PC-9 (cell line): ENCODE measurements around the gene MAP3K13. TPM values are rescaled to one million over a fixed set of nuclear protein-coding genes. Genes with fewer than 3 reads are reported as not detected.
"Not testable (repeated sequence)": the region's sequence is repeated elsewhere in the genome, so short reads cannot be mapped to it uniquely, and the experiment has no call there.

ENCODE experiments used
- BruUV-seq: library from RNA; stranded (reverse); fragments of 400-500 nt; replicated peaks from 2 replicates; lab custom pipeline; 2021; lab: Mats Ljungman, UMichigan
- CTCF ChIA-PET: fragments of 300-600 bp; sonication (Branson Sonifier 250); formaldehyde crosslinking; loops from one replicate; lab custom pipeline; 2022; ENCODE audit warnings: antibody characterized with exemption; lab: Charles Lee
- POLR2A ChIA-PET: fragments of 300-600 bp; sonication (Branson Sonifier 250); formaldehyde crosslinking; loops from one replicate; lab custom pipeline; 2022; ENCODE audit warnings: antibody characterized with exemption; ENCODE audit not compliant: unreplicated experiment; lab: Charles Lee
- DNase-seq, 2 experiments: peaks; one replicate each; pipeline versions ENCODE4 v3.0.0 to v3.0.0-alpha.2; 2015 to 2022; ENCODE audit warnings: mixed read lengths in 1 of 2
- H2AFZ ChIP-seq: fragments of 200-600 bp; sonication (generic); 2 replicates; pipeline ENCODE4 v1.8.1; 2017; ENCODE audit warnings: antibody characterized with exemption
- H3F3A ChIP-seq: fragments of 200-600 bp; sonication (generic); 2 replicates; pipeline ENCODE4 v1.8.1; 2017; ENCODE audit warnings: antibody characterized with exemption, mild to moderate bottlenecking, low read depth; ENCODE audit not compliant: insufficient read depth
- H3K27ac ChIP-seq: fragments of 200-600 bp; sonication (generic); 2 replicates; pipeline ENCODE4 v1.6.1; 2016; ENCODE audit warnings: mixed run types
- H3K27me3 ChIP-seq: fragments of 200-600 bp; sonication (generic); 2 replicates; pipeline ENCODE4 v1.6.1; 2016; ENCODE audit warnings: low read depth, mixed run types; ENCODE audit not compliant: insufficient read depth
- H3K36me3 ChIP-seq: fragments of 200-600 bp; sonication (generic); 2 replicates; pipeline ENCODE4 v1.6.1; 2016; ENCODE audit warnings: low read depth, mixed run types
- H3K4me1 ChIP-seq: fragments of 200-600 bp; sonication (generic); replicated peaks from 2 replicates; pipeline ENCODE4 v1.6.1; 2016; ENCODE audit warnings: mixed run types; ENCODE audit not compliant: insufficient read depth
- H3K4me2 ChIP-seq: fragments of 200-600 bp; sonication (generic); 2 replicates; pipeline ENCODE4 v1.6.1; 2017; ENCODE audit warnings: mixed run types
- H3K4me3 ChIP-seq: fragments of 200-600 bp; sonication (generic); 2 replicates; pipeline ENCODE4 v1.6.1; 2016; ENCODE audit warnings: mixed run types
- H3K79me2 ChIP-seq: fragments of 200-600 bp; sonication (generic); 2 replicates; pipeline ENCODE4 v1.6.1; 2017; ENCODE audit warnings: low read depth, mixed run types
- H3K9me2 ChIP-seq: fragments of 200-600 bp; sonication (generic); 2 replicates; pipeline ENCODE4 v1.8.1; 2017; ENCODE audit warnings: mild to moderate bottlenecking; ENCODE audit not compliant: insufficient read depth
- H3K9me3 ChIP-seq: fragments of 200-600 bp; sonication (generic); 2 replicates; pipeline ENCODE4 v1.8.1; 2016; ENCODE audit warnings: low read depth; ENCODE audit not compliant: insufficient read depth
- H4K20me1 ChIP-seq: fragments of 200-600 bp; sonication (generic); 2 replicates; pipeline ENCODE4 v1.8.1; 2017; ENCODE audit not compliant: insufficient read depth
- EZH2 ChIP-seq: fragments of 200-600 bp; sonication (generic); IDR thresholded peaks from 2 replicates; pipeline ENCODE4 v1.8.0; 2017; ENCODE audit warnings: antibody characterized with exemption, low read depth
- intact Hi-C: fragments of 100-400 bp; cut with micrococcal nuclease; formaldehyde crosslinking; loops from one replicate; pipeline ENCODE4 v1.10.0; 2022; ENCODE audit not compliant: unreplicated experiment
- total RNA-seq: library from RNA; stranded (reverse); gene quantifications from 2 replicates; pipeline ENCODE4 v1.2.3, GENCODE V29; 2021
- TF ChIP-seq, protein P1 (sequence below): fragments of 200-600 bp; sonication (generic); conservative IDR thresholded peaks from 2 replicates; pipeline ENCODE4 v1.6.1; 2017; ENCODE audit warnings: mixed run types, antibody characterized with exemption, mild to moderate bottlenecking, moderate library complexity

MAP3K13 gene
- total RNA-seq, 1 experiment from 2014 or later, result 65.5 TPM

DNA sequence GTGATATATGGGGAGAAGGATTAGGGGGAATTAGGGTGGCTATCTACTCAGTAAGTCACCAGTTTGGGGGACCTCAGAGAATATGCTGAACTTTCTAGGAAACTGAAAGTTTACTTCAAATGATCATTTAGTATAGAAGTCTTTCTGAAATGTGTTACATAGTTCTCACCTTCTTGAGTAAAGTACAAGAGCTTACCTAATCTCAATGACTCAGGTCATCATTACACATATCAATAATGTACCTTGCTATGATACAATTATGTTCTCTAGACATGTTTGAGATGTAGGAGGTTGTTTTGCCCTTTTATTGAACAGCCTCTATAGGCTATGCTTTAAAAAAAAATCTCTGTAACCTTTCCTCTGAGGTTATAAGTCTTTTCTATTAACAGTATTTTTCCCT lies 85.2 kb downstream of the MAP3K13 start:
- Histone ChIP-seq H3K9me2 (no peaks in the 10 kb centered on the region), H3K4me2 (no peak overlapping the region), H2AFZ (no peak overlapping the region), H3K36me3 (no peaks in the 10 kb centered on the region), H3F3A (no peaks in the 10 kb centered on the region), H3K4me3 (no peak overlapping the region), H3K27ac (no peak overlapping the region), H3K27me3 (no peaks in the 10 kb centered on the region), H3K9me3 (no peaks in the 10 kb centered on the region), H3K79me2 (no peaks in the 10 kb centered on the region), H3K4me1 (no peaks in the 10 kb centered on the region), H4K20me1 (no peaks in the 10 kb centered on the region)
- CTCF ChIA-PET, result no interaction called here
- intact Hi-C loops, result no loop called here
- TF ChIP-seq, protein P1, sequence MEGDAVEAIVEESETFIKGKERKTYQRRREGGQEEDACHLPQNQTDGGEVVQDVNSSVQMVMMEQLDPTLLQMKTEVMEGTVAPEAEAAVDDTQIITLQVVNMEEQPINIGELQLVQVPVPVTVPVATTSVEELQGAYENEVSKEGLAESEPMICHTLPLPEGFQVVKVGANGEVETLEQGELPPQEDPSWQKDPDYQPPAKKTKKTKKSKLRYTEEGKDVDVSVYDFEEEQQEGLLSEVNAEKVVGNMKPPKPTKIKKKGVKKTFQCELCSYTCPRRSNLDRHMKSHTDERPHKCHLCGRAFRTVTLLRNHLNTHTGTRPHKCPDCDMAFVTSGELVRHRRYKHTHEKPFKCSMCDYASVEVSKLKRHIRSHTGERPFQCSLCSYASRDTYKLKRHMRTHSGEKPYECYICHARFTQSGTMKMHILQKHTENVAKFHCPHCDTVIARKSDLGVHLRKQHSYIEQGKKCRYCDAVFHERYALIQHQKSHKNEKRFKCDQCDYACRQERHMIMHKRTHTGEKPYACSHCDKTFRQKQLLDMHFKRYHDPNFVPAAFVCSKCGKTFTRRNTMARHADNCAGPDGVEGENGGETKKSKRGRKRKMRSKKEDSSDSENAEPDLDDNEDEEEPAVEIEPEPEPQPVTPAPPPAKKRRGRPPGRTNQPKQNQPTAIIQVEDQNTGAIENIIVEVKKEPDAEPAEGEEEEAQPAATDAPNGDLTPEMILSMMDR, result no peak
- TF ChIP-seq EZH2, result no peak
- BruUV-seq, result no TSS peak
- no peak for DNase-seq
- POLR2A ChIA-PET, result no interaction called here

DNA sequence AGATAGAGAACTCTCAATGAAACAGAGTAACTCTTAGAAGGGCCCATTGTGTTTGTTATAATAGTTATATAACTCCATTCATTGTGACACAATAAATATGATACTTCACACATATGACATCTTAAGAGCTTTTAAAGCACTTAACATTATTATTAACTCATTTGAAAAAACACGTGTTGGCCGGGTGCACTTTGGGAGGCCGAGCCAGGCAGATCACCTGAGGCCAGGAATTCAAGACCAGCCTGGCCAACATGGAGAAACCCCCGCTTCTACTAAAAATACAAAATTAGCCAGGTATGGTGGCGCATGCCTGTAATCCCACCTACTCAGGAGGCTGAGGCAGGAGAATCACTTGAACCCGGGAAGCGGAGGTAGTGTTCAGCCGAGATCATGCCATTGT lies 88.5 kb downstream of the MAP3K13 start:
- H3K9me3 ChIP-seq, H3K4me3 ChIP-seq, POLR2A ChIA-PET, H3F3A ChIP-seq, BruUV-seq, H4K20me1 ChIP-seq, H3K27ac ChIP-seq, intact Hi-C loops, H3K79me2 ChIP-seq, H3K36me3 ChIP-seq, H3K4me1 ChIP-seq, DNase-seq, H3K27me3 ChIP-seq, H3K4me2 ChIP-seq, CTCF ChIA-PET, H2AFZ ChIP-seq, H3K9me2 ChIP-seq: not testable (repeated sequence)

DNA sequence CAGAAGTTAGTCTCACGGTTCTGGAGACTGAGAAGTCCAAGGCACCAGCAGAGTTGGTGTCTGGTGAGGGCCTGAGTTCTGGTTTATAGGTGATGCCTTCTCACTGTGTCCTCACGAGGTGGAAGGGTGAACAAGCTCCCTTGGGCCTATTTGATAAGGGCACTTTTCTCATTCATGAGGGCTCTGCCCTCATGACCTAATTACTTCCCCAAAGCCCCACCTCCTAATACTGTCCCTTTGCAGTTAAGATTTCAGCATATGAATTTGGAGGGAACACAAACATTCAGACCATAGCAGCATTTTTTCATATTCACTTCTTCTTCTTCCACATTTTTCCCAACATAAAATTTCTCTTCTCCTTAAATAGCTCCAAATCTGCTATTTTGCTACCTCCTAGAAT lies 94.4 kb downstream of the MAP3K13 start:
- no peaks in the 10 kb centered on the region for H3K9me2 ChIP-seq
- ChIA-PET POLR2A (interaction anchor here (0.7 kb wide), 2 partner anchors 157 to 165 kb away, joined by 3 to 6 read pairs; no protein-coding TSS in a partner anchor), CTCF (no interaction called here)
- no peaks in the 10 kb centered on the region for H3K27me3 ChIP-seq
- no peak for DNase-seq
- no peaks in the 10 kb centered on the region for H3F3A ChIP-seq
- H3K4me3 ChIP-seq, result no peak overlapping the region
- intact Hi-C loops, result no loop called here
- H4K20me1 ChIP-seq, result no peaks in the 10 kb centered on the region
- no peak overlapping the region for H3K27ac ChIP-seq
- no peaks in the 10 kb centered on the region for H3K36me3 ChIP-seq
- H2AFZ ChIP-seq, result no peak overlapping the region
- no TSS peak for BruUV-seq
- no peak overlapping the region for H3K4me2 ChIP-seq
- TF ChIP-seq EZH2, result no peak
- TF ChIP-seq, protein P1, result no peak
- no peaks in the 10 kb centered on the region for H3K4me1 ChIP-seq
- H3K79me2 ChIP-seq, result no peaks in the 10 kb centered on the region
- no peaks in the 10 kb centered on the region for H3K9me3 ChIP-seq

DNA sequence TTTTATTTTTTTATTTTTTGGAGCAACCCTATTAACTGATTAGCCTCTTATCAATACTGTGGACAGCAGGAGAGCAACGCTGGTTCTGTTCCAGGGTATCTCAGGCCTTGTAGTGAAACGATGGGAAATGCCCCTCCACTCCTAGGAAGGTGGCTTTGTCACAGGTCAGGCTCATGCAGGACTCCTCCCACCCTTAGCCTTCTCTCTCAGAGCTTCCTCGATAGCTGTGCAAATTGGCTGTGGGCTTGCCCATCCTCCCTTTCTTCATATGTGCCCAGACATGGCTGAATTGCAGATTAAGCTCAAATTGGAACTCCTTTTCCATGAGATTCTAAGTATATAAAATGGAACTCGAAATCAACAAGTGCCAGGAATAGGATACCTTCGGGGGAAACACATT lies 97.4 kb downstream of the MAP3K13 start:
- no peak for DNase-seq
- CTCF ChIA-PET, result interaction anchor here (0.5 to 2.3 kb wide), 3 partner anchors 115 to 1827 kb away, joined by 3 to 25 read pairs (median 6); no protein-coding TSS in a partner anchor
- intact Hi-C loops, result no loop called here

More for the DNA sequence above, 97.4 kb downstream of the MAP3K13 start:
- no peaks in the 10 kb centered on the region for H3K4me1 ChIP-seq
- no peak overlapping the region for H2AFZ ChIP-seq
- no peaks in the 10 kb centered on the region for H3K79me2 ChIP-seq
- H3K9me3 ChIP-seq, result no peaks in the 10 kb centered on the region
- H3F3A ChIP-seq, result no peaks in the 10 kb centered on the region
- H4K20me1 ChIP-seq, result no peaks in the 10 kb centered on the region
- H3K4me3 ChIP-seq, result no peak overlapping the region
- H3K27me3 ChIP-seq, result no peaks in the 10 kb centered on the region
- BruUV-seq, result no TSS peak
- no peak for TF ChIP-seq EZH2
- TF ChIP-seq, protein P1, result no peak
- H3K4me2 ChIP-seq, result no peak overlapping the region
- H3K36me3 ChIP-seq, result no peaks in the 10 kb centered on the region
- no peak overlapping the region for H3K27ac ChIP-seq
- POLR2A ChIA-PET, result interaction anchor here (0.7 kb wide), 1 partner anchor 40 kb away, joined by 3 read pairs; no protein-coding TSS in a partner anchor
- H3K9me2 ChIP-seq, result no peaks in the 10 kb centered on the region
